NCI-H69 (cell line): Measurements from ENCODE around the gene NXPE4.
"Not testable (repeated sequence)": the region's sequence is repeated elsewhere in the genome, so short reads cannot be mapped to it uniquely, and the experiment has no call there.

ENCODE experiments used
- DNase-seq: peaks from one replicate; lab custom pipeline; 2025; lab: John Stamatoyannopoulos, UW

Gene NXPE4

DNA sequence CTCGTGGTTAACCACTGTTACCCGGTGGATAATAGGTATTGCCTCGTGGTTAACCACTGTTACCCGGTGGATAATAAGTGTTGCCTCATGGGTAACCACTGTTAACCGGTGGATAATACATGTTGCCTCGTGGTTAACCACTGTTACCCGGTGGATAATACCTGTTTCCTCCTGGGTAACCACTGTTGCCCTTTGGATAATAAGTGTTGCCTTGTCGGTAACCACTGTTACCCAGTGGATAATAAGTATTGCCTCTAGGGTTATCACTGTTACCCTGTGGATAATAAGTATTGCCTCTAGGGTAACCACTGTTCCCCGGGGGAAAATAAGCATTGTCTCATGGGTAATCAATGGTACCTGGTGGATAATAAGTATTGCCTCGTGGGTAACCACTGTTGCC, 15.0 kb upstream of the NXPE4 start:
- no peak for DNase-seq

DNA sequence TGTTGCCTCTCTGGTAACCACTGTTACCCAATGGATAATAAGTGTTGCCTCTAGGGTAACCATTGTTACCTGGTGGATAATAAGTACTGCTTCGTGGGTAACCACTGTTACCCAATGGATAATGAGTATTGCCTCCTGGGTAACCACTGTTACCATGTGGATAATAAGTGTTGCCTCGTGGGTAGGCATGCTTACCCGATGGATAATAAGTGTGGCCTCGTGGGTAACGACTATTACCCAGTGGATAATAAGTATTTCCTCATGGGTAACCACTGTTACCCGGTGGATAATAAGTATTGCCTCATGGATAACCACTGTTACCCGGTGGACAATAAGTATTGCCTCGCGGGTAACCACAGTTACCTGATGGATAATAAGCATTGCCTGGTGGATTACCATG, 13.8 kb upstream of the NXPE4 start:
- no peak for DNase-seq

DNA sequence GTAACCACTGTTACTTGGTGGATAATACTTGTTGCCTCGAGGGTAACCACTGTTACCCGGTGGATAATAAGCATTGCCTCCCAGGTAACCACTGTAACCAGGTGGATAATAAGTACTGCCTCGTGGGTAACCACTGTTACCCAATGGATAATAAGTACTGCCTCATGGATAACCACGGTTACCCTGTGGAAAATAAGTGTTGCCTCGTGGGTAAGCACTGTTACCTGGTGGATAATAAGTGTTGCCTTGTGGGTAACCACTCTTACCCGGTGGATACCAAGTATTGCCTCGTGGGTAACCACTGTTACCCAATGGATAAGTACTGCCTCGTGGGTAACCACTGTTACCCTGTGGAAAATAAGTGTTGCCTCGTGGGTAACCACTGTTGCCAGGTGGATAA, 13.0 kb upstream of the NXPE4 start:
- DNase-seq: not testable (repeated sequence)

DNA sequence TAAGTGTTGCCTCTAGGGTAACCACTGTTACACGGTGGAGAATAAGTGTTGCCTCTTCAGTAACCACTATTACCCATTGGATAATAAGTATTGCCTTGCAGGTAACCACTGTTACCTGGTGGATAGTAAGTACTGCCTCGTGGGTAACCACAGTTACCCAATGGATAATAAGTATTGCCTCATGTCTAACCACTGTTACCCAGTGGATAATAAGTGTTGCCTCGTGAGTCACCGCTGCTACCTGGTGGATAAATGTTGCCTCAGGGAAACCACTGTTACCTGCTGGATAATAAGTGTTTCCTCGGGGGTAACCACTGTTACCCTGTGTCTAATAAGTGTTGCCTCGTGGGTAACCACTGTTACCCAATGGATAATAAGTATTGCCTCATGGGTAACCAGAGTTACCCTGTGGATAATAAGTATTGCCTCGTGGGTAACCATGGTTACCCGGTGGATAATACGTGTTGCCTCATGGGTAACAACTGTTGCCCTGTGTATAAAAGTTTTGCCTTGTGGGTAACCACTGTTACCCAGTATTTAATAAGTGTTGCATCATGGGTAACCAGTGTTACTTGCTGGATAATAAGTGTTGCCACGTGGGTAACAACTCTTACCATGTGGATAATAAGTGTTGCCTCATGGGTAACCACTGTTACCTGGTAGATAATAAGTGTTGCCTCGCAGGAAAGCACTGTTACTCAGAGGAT, 12.3 kb upstream of the NXPE4 start:
- no peak for DNase-seq

DNA sequence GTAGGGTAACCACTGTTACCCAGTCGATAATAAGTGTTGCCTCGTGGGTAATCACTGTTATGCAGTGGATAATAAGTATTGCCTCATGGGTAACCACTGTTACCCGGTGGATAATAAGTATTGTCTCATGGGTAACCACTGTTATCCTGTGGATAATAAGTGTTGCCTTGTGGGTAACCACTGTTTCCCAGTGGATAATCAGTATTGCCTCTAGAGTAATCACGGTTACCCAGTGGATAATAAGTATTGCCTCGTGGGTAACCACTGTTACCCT, 11.2 kb upstream of the NXPE4 start:
- DNase-seq: not testable (repeated sequence)

DNA sequence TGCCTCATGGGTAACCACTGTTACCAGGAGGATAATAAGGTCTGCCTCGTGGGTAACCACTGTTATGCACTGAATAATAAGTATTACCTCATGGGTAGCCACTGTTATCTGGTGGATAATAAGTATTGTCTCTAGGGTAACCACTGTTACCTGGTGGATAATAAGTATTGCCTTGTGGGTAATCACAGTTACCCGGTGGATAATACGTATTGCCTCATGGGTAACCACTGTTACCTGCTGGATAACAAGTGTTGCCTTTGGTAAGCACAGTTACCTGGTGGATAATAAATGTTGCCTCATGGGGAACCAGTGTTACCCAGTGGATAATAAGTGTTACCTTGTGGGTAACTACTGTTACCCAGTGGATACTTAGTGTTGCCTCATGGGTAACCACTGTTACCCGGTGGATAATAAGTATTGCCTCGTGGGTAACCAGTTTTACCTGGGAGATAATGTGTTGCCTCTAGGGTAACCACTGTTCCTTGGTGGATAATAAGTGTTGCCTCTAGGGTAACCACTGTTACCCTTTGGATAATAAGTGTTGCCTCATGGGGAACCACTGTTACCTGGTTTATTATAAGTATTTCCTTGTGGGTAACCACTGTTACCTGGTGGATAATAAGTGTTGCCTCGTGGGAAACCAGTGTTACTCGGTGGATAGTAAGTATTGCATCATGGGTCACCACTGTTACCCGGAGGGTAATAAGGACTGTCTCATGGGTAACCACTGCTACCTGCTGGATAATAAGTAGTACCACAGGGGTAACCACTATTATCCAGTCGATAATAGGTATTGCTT, 10.6 kb upstream of the NXPE4 start:
- no peak for DNase-seq

DNA sequence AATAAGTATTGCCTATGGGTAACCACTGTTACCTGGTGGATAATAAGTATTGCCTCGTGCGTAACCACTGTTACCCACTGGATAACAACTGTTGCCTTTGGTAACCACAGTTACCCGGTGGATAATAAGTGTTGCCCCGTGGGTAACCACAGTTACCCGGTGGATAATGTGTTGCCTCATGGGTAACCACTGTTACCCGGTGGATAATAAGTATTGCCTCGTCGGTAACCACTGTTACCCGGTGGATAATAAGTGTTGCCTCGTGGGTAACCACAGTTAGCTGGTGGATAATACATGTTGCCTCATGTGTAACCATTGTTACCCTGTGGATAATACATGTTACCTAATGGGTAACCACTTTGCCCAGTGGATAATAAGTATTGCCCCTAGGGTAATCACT, 9.8 kb upstream of the NXPE4 start:
- no peak for DNase-seq

DNA sequence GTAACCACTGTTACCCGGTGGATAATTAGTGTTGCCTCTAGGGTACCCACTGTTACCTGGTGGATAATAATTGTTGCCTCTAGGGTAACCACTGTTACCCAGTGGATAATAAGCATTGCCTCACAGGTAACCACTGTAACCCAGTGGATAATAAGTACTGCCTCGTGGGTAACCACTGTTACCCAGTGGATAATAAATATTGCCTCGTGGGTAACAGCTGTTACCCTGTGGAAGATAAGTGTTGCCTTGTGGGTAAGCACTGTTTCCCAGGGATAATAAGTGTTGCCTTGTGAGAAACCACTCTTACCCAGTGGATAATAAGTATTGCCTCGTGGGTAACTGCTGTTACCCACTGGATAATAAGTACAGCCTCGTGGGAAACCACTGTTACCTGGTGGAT, 9.3 kb upstream of the NXPE4 start:
- DNase-seq: no peak

DNA sequence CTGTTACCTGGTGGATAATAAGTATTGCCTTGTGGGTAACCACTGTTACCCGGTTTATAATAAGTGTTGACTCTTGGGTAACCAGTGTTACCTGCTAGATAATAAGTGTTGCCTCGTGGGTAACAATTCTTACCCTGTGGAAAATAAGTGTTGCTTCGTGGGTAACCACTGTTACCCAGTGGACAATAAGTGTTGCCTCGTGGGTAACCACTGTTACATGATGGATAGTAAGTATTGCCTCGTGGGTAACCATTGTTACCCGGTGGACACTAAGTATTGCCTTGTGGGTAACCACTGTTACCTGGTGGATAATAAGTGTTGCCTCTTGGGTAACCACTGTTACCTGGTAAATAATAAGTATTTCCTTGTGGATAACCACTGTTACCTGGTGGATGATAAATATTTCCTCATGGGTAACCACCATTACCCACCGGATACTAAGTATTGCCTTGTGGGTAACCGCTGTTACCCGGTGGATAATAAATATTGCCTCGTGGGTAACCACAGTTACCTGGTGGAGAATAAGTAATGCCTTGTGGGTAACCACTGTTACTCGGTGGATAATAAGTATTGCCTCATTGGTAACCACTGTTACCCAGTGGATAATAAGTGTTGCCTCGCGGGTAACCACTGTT, 8.7 kb upstream of the NXPE4 start:
- no peak for DNase-seq

DNA sequence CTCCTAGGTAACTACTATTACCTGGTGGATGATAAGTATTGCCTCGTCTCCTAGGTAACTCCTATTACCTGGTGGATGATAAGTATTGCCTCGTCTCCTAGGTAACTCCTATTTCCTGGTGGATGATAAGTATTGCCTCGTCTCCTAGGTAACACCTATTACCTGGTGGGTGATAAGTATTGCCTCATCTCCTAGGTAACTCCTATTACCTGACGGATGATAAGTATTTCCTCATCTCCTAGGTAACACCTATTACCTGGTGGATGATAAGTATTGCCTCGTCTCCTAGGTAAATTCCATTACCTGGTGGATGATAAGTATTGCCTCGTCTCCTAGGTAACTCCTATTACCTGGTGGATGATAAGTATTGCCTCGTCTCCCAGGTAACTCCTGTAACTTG, 7.6 kb upstream of the NXPE4 start:
- not testable (repeated sequence) for DNase-seq

DNA sequence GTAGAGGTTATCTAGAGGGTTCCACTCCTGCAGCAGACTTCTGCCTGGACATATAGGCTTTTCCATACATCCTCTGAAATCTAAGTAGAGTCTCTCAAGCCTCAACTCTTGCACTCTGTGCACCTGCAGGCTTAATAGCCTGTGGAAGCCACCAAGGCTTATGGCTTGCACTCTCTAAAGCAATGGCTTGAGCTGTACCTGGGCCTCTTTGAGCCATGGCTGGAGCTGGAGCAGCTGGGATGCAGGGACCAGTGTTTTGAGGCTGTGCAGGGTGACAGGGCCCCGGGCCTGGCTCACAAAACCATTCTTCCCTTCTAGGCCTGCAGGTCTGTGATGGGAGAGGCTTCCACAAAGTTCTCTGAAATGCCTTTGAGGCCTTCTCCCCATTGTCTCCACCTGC, 2.9 kb upstream of the NXPE4 start:
- no peak for DNase-seq

DNA sequence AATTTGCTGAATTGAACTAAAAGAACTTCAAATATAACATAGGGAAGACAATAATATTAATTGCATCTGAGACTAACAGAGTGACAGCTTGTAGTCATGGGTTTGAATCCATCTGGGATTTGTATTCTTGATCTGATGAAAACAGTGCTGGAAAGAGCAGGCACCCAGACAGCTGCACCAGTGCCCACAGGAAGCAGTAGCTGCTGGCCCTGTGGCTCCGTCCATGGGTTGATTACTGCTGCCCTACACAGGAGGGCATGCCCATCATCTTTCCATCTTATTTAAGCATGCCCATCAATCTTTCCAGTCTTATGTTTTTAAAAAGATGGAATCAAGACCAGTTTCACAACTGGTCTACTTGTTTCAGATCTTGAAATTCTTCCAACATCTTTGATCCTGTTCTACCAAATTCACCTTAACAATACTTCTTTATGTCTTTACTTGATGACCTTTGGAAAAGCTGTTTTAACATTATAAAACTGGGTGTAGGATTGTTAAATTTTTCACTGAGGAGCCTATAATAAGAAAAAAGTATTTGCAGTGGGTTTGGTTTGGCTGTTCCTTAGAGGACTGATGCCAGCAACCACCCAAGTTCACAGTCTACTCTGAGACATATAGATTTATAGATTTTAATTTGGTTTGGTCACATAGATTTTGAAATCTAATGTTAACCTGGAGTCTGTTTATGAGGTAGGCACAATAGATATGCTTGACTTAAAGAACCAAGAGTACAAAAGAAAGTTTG, 761 bp upstream of the NXPE4 start:
- DNase-seq: no peak

DNA sequence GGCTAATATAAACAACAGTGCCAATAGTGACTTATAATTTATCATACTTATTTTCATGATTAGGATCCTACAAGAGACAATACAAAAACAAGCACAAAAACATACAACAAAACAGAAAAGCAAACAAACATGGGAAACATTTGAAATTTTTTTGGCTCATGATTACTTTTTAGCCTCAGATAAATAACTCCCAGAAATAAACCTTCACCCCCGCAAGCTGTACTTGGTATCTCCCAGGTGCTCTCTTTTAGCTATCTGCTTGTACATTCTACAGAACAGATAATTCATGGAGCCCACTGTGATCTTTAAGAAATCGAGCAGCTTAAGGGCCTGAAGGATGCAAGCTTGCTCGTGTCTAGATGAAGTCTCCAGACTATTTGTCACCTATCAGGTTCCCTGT, 883 bp downstream of the NXPE4 start:
- DNase-seq: no peak

DNA sequence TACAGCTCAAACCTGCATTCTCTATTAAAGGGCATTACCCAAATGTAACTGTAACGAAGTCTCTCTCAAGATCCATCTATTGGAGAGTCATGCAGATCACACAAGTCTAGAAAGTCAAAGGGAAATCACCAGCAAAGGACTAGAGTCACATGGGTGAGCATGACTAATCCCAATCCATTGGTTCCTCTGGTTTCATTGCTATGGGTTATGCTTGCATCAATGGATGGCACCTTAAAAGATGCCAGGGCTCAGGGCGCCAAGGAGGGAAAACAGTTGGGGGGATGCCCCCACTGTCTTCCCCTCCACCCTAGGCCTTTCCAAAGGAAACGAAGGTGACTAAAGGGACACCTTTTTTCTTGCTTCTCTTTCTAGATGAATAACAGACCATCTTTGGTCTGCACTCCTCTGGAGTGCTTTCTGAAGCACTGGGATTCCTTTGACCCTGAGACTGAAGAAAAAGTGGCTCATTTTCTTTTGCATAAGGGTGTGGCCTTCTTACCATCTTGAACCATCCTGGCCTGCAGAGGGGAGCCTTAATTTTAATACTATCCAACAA, 8.1 kb downstream of the NXPE4 start:
- no peak for DNase-seq

DNA sequence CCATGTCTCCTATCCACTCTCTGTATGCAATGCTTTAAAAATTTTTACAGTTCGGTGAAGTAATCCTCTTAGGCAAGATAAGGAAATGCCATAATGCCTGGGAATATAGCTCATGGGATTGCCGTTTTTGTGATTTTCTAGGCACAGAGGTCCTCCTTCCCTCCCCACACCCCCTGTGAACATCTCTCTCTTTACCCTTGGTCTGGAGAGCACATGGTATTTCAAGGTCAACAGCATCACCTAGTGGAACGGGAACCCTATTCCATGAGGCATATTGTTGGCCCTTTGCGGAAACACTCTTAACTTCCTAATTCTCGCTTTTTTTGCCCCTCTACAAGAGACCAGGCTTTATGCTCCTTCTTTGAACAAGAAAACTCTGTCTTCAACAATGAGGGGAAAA, 8.8 kb downstream of the NXPE4 start:
- DNase-seq: peak; percentile 18

DNA sequence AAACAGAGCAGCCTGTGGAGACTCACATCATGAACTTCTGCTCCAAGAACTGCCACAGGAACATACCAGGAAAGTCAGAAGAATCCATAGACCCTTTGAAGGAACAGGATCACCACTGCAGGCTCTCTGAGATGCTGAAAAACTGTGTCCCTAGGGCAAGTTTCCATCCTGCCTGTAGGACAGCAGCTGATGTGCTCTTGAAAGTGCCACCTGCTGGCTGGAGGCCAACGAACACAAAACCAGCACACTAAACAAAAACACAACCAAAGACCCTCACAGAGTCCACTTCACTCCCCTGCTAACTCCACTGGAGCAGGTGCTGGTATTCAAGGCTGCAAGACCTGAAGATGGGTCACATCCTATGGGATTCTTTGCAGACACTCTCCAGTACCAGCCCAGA, 23.9 kb downstream of the NXPE4 start:
- DNase-seq: no peak

DNA sequence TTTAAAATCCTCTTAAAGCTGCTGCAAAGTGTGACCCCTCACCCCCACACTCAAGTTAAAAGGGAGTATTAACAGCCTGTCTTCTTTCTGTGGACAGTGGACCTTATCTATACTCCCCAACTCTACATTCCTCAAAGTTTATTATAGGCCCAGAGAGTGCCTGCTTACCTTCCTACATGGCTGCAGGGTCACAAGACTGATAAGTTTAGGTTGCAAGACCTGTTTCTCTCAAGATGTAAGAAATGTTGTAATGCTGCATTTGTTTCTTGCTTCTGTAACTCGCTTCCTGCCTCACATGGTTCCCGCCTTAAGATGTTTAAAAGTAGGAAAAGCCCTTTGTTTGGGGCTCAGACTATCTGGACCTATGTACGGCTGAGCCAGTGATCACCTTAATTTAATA, 25.8 kb downstream of the NXPE4 start:
- no peak for DNase-seq

DNA sequence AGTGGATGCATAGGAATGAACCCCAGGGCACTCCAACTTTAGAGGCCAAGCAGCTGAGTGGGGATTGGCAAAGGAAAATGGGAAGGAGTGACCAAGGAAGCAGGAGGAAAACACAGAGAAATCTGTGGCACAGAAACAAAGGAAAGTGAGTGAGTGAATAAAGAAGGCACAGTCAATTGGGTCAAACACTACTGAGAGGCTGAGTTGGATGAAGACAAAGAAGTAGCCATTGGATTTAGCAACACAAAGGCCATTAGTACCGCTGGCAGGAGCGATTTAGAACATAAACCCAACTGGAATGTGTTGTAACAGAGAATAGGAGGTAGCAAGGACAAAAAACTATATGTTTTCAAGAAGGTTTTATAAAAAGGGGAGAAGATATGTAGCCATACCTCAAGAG, 29.3 kb downstream of the NXPE4 start:
- DNase-seq: no peak

DNA sequence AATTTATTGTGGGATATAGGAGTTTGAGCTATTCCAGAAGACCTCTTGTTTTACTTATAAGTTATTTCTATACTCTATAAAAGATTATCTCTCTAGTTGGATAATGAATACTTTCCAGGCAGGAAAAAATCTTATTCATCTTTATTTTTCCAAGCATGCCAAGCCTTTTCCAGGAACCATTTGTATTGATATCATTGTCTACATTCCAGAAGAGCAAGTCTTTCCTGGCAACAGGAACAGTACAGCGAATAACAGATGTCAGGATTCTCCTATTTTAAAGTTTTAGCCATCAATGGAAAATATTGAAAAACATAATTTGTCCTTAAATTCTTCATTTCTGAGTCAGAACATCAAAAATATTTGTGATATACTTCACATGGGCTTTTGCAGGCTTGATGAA, 30.8 kb downstream of the NXPE4 start:
- no peak for DNase-seq

DNA sequence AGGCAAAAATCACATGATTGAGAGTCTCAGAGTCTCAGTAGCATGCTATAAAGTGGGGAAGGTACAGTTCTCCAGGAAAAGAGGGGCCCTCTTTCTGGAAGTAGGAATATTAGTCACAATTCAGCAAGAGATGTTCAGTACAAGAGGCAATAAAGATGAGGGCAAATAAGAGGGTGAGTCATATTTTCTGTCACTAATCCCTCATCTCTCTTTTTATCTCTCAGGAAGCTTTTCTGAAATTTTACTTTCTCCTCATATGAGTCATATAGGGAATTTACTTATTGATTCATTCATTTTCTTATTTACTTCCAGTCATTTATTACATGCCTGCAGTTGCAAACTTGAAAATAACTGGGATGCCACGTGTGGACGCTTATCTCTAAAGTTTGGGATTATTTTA, 32.5 kb downstream of the NXPE4 start:
- no peak for DNase-seq

DNA sequence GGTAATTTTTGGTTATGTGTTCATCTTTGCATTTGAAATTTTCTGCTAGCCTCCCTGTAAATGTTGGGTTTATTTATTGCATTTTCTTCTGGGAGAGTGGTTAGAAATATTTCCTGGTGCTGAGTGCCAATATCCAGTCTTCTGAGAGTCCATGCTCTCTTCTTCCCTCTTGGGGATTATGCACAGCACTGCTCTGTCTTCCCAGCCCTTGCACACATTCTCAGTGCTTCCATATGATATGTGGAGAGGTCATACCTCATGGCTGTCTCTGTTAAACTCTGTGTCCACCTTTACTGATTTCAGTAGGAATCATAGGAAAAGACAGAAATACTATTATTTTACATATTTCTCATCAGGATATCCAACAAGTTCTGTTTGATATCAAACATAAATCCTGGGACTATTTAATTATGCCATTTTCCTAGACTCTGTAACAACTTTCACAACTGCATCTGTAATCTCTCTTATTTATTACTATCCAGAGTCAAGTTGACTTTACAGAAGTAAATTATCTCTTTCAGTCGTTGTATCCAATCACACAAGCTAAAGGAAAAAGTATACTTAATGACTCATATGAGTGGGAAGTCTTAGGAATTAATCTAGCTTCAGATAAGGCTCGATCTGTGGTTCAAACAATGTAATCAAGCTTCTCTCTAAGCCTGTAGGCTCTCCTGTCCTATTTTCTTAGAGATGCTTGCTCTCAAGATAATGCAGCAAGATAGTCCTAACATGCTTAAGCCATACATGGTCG, 33.2 kb downstream of the NXPE4 start:
- DNase-seq: no peak
